Coronary artery (tissue), 2 donors: Measurements from ENCODE around the gene LMCD1.

Experiments used
- DNase-seq: peaks from one replicate; pipeline ENCODE4 v3.0.0-alpha.2; 2017; ENCODE audit warnings: low spot score
- H3K27ac ChIP-seq, 2 donors: fragments of 200-600 bp; sonication (generic); one replicate each; pipeline ENCODE4 v1.5.1; 2016 to 2019
- H3K4me3 ChIP-seq: fragments of 200-600 bp; sonication (generic); 2 replicates; pipeline ENCODE4 v1.5.1; 2016; ENCODE audit warnings: mild to moderate bottlenecking, moderate library complexity
- TF ChIP-seq, protein P1 (sequence below): fragments of 200-600 bp; sonication (generic); IDR thresholded peaks from one replicate; pipeline ENCODE4 v1.5.1; 2019; ENCODE audit warnings: antibody characterized with exemption

LMCD1 gene

DNA sequence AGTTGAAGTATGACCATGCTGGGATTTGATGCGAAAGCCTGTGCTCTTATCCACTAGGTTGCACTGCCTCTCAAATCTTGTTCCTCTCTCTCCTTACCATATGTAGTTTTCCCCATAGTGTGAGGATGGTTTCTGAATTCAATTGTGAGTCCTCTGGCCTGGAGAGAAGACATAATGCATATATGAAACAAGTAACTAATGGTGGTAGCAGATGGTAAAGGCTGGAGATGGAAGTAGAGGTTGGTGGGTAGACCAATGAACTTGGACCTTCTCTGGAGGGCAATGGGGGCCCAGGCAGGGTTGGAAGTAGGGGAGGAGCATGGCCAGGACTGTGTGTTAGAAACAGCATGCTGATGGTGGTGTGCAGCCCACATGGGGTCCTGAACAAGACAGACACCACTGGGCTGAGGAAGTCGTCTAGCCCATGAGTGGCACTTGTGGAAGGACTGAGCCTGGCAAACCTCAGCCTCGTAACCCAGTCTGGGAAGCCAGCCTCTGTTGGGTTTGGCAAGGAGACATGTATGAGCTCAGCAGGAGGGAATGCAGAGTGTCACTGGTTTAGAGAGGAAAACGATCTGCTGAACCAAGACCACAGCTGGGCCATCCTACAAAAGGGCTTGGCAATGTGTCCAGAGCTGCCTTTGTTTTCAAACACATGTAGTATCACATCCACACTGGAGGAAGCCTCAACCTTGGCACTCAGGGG, 18.5 kb upstream of the LMCD1 start:
- peak overlapping the region; percentile 81 to 93 for H3K27ac ChIP-seq
- TF ChIP-seq, protein P1, sequence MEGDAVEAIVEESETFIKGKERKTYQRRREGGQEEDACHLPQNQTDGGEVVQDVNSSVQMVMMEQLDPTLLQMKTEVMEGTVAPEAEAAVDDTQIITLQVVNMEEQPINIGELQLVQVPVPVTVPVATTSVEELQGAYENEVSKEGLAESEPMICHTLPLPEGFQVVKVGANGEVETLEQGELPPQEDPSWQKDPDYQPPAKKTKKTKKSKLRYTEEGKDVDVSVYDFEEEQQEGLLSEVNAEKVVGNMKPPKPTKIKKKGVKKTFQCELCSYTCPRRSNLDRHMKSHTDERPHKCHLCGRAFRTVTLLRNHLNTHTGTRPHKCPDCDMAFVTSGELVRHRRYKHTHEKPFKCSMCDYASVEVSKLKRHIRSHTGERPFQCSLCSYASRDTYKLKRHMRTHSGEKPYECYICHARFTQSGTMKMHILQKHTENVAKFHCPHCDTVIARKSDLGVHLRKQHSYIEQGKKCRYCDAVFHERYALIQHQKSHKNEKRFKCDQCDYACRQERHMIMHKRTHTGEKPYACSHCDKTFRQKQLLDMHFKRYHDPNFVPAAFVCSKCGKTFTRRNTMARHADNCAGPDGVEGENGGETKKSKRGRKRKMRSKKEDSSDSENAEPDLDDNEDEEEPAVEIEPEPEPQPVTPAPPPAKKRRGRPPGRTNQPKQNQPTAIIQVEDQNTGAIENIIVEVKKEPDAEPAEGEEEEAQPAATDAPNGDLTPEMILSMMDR, result no peak
- H3K4me3 ChIP-seq, result peak overlapping the region; percentile 11
- DNase-seq, result peak; percentile 93

DNA sequence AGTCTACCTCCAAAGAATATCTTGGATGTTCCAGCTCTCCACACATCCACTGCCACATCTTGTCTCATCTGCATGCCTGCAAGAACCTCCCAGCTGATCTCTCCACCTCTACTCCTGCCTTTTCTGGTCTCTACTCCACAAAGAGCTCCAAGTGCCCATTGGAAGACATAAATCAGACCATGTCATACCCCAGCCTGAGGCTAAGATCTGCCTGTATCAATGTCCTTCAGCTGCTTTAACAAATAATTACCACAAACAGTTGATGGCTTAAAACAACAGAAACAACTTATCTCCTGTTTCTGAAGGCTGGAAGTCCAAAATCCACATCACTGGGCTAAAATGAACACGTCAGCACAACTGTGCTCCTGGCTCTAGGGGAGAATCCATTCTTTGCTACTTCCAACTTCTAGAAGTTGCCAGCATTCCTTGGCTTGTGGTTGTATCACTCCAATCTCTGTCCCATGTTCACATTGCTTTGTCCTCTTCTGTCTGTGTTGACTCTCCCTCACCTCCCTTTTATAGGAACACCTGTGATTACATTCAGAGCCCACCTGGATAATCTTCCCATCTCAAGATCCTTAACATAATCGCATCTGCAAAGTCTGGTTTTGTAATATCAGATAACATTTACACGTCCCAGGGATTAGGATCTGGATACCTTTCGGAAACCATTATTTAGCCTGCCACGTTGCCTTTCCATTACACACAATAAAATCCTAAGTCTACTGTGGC, 17.0 kb upstream of the LMCD1 start:
- DNase-seq, result no peak
- TF ChIP-seq, protein P1, result no peak
- H3K27ac ChIP-seq, result peak overlapping the region; percentile 81 to 93
- no peak overlapping the region for H3K4me3 ChIP-seq

DNA sequence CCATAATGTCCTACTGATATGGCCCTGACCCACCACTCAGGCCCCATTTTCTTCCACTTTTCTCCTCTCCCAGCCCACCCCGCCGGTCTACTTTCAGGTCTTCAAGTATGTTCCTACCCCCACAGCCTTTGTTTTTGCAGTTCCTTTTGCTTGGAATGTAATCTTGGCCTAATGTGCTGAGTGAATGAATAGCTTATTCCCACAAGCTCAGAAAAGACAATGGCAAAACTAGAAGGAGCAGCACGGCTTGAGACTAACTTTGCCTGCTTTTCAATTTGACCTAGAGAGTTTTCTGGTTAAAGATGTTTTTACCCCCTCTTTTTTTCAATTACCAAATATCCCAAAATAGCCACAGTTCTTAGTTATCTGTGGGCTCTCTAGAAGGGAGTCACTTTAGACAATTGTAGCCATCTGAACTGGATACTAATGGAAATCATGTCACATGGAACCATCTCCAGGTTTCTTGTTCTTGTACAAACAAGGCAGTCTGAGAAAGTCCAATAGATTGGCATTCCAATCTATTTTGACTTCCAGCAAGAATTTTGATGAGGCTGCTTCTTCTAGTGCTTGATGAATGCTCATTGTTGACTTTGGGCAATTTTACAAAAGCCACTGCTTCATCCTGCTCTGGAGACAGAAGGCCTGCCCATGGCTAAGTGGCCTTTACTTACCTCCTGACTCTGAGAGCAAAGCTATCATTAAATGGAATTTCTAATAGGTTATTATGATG, 16.3 kb upstream of the LMCD1 start:
- Histone ChIP-seq H3K4me3 (no peak overlapping the region), H3K27ac (peak overlapping the region; percentile 81 to 93)
- TF ChIP-seq, protein P1, result no peak
- no peak for DNase-seq

DNA sequence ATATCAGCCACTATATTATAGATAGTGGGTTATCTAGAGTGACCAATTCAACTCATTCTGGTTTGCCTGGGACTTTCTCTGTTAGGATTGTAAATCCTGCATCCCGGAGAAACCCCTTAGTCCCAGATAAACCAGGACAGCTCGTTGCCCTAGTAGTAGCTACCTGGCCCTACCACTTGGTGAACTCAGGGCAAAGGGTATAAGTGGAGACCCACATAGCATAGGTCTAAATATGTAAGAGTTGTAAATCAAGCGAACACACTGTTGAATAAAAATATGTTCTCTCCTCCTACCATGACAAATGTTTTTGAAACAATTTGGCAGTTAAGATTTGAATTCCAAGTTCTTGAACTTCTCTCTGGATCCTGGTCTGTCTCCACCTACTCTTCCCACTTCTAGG, 15.7 kb upstream of the LMCD1 start:
- H3K27ac ChIP-seq, result peak overlapping the region; percentile 81 to 93
- H3K4me3 ChIP-seq, result no peak overlapping the region
- DNase-seq, result no peak
- TF ChIP-seq, protein P1, result no peak

DNA sequence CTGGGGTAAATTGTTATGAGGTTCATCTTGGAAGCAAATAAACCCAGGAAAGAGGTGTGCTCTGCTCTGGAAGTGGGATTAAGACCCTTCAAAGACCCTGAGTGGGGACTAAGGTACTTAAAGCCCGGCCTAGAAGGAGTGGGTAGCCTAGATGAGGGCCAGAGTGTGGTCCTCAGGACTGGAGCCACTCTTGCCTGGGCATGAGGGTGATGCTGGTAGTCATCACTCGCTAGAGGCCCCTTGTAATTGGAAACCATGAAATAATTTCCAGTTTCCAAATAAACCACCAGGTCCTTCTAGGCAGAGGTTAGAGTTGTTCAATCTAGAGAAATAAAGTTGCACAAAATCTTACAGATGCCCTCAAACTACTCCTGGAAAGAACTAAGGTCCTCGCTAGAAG, 15.2 kb upstream of the LMCD1 start:
- TF ChIP-seq, protein P1, result no peak
- H3K4me3 ChIP-seq, result no peak overlapping the region
- H3K27ac ChIP-seq, result peak overlapping the region; percentile 81 to 93
- DNase-seq, result no peak

DNA sequence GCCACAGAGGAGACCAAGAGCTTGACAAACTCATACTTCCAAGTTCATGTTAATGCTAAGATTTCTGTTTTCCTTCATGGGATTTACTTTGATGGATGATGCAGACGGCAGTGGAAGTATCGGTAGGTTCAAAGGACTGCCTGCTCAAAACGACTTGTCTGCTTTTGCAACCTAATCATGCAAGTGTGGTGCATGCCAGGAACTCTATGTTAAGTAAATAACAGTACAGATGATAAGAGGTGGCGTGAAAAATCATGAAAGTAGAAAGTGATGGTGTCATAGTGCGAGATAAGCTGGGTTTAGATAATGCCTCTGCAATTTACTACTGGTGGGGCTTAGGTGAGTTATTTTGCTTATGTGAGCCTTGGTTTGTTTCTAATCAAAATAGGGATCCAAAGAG, 14.7 kb upstream of the LMCD1 start:
- peak overlapping the region in 1 of 2 donors; percentile 30 for H3K27ac ChIP-seq
- TF ChIP-seq, protein P1, result no peak

More for the DNA sequence above, 14.7 kb upstream of the LMCD1 start:
- no peak overlapping the region for H3K4me3 ChIP-seq
- no peak for DNase-seq
